Body of pancreas (tissue), 4 donors: ENCODE measurements around the gene PGGT1B. TPM values are rescaled to one million over a fixed set of nuclear protein-coding genes. Genes with fewer than 3 reads are reported as not detected.

ENCODE experiments used
- ATAC-seq: fragments of 150-250 bp; one replicate; pipeline ENCODE4 v1.9.1; 2016
- DNase-seq, 4 donors: peaks; one replicate each; pipeline ENCODE4 v3.0.0-alpha.2; 2019
- H3K27ac ChIP-seq, 4 donors: fragments of 200-600 bp; sonication (generic); 1 replicate in 3 of 4; 2 replicates in 1 of 4; pipeline versions ENCODE4 v1.5.1 to v1.6.1; 2016 to 2019; ENCODE audit warnings: mild to moderate bottlenecking in 1 of 4, mixed read lengths in 1 of 4, moderate library complexity in 1 of 4
- H3K27me3 ChIP-seq, 2 donors: fragments of 200-600 bp; sonication (generic); one replicate each; pipeline ENCODE4 v1.6.0; 2016; ENCODE audit warnings: mild to moderate bottlenecking in 1 of 2
- H3K36me3 ChIP-seq, 2 donors: fragments of 200-600 bp; sonication (generic); replicated peaks in 1 of 2; 2 replicates each; pipeline ENCODE4 v1.5.1; 2016; ENCODE audit warnings: low read depth in 2 of 2; ENCODE audit not compliant: insufficient read depth in 1 of 2
- H3K4me1 ChIP-seq: fragments of 200-600 bp; sonication (generic); one replicate; pipeline ENCODE4 v1.6.0; 2016
- H3K4me3 ChIP-seq, 2 donors: fragments of 200-600 bp; sonication (generic); 1 replicate in 1 of 2; 2 replicates in 1 of 2; pipeline ENCODE4 v1.5.1; 2016 to 2019
- H3K9me3 ChIP-seq, 3 donors: fragments of 200-600 bp; sonication (generic); 1 replicate in 2 of 3; 2 replicates in 1 of 3; pipeline ENCODE4 v1.5.1; 2016
- POLR2A ChIP-seq, 3 donors: fragments of 450-650 bp; IDR thresholded peaks; one replicate each; pipeline ENCODE4 v1.6.1; 2016; ENCODE audit warnings: antibody characterized with exemption in 3 of 3, mild to moderate bottlenecking in 2 of 3
- WGBS, 2 donors: methylation state at CpG; one replicate each; pipeline ENCODE4 v1.1.5; 2017; 5-methylcytosine and 5-hydroxymethylcytosine counted together
- intact Hi-C: fragments of 100-400 bp; cut with DNase I; formaldehyde crosslinking; loops from one replicate; pipeline ENCODE4 v1.15.1; 2023
- small RNA-seq: library from RNA; depleted of rRNA; stranded (forward); fragments of <200 nt; gene quantifications from one replicate; pipeline ENCODE3, GENCODE V24; 2016
- total RNA-seq, 2 donors: library from RNA; depleted of rRNA; stranded (reverse); fragments of >200 nt; gene quantifications; one replicate each; pipeline ENCODE4 v1.1.0, GENCODE V29; 2016
- TF ChIP-seq, protein P1 (sequence below), 7 experiments: fragments of 450-650 bp in 4 of 7; fragments of 200-600 bp in 3 of 7; sonication (generic) in 3 of 7; IDR thresholded peaks; one replicate each; pipeline ENCODE4 v1.5.1; 2016 to 2019; ENCODE audit warnings: antibody characterized with exemption in 7 of 7

Gene PGGT1B
- total RNA-seq, 2 donors from 2014 or later: 5.6 to 10.9 TPM

DNA sequence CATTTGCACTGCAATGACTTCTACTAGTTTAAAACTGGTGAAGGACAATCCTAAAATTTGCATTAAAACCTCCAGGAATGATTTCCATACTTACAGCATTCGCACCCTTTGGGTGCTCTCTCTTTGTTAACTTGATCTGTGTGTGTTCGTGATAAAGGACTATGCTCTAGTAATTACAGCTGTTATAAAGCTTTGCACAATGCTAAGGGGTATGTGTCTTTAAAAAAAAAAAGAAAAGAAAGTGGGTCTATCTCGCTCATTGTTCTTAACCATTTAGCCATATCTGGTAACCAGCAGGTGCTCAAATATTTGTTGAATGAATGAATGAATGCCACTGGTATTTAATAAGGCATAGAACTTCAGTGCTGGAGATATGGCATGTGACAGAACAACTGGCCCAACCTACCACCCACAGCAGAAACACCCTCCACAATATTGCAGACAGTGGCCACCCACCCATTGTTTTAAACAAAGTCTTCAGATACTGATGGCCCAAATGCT, 101.7 kb downstream of the PGGT1B start:
- H3K4me3 ChIP-seq: no peak overlapping the region
- TF ChIP-seq POLR2A (IDR thresholded peaks at IDR 0.05): no peak
- TF ChIP-seq, protein P1, sequence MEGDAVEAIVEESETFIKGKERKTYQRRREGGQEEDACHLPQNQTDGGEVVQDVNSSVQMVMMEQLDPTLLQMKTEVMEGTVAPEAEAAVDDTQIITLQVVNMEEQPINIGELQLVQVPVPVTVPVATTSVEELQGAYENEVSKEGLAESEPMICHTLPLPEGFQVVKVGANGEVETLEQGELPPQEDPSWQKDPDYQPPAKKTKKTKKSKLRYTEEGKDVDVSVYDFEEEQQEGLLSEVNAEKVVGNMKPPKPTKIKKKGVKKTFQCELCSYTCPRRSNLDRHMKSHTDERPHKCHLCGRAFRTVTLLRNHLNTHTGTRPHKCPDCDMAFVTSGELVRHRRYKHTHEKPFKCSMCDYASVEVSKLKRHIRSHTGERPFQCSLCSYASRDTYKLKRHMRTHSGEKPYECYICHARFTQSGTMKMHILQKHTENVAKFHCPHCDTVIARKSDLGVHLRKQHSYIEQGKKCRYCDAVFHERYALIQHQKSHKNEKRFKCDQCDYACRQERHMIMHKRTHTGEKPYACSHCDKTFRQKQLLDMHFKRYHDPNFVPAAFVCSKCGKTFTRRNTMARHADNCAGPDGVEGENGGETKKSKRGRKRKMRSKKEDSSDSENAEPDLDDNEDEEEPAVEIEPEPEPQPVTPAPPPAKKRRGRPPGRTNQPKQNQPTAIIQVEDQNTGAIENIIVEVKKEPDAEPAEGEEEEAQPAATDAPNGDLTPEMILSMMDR (IDR thresholded peaks at IDR 0.05): no peak
- no peaks in the 10 kb centered on the region for H3K36me3 ChIP-seq
- DNase-seq: no peak
- WGBS, 2 donors: 35 to 44% methylated on average over 3 of the region's 3 CpGs
- no peaks in the 10 kb centered on the region for H3K4me1 ChIP-seq
- no peaks in the 10 kb centered on the region for H3K27me3 ChIP-seq
- H3K27ac ChIP-seq: no peak overlapping the region
- H3K9me3 ChIP-seq: no peaks in the 10 kb centered on the region
- ATAC-seq: no peak
- intact Hi-C loops: no loop called here

Small RNA genes within 50 kb of the gene (small RNA-seq; reads per million reads assigned to genes)
- gene HMGN1P15: not detected

Other genes with a start within 250 kb of the PGGT1B start
- 1 to 10 TPM; 2.9 to 3.0 TPM for gene TRIM36, start 93.0 kb downstream of the PGGT1B start, total RNA-seq
- gene CCDC112, start 33.8 kb upstream of the PGGT1B start, total RNA-seq: 10 to 100 TPM; 10.1 to 20.1 TPM